Parathyroid adenoma (tissue), 2 donors: ENCODE results near the gene PSAP.

Experiments used
- H2AFZ ChIP-seq: fragments of 300-600 bp; sonication (generic); one replicate; pipeline ENCODE4 v1.7.0; 2017; ENCODE audit warnings: antibody characterized with exemption, mild to moderate bottlenecking
- H3K27ac ChIP-seq: fragments of 300-600 bp; sonication (generic); one replicate; pipeline ENCODE4 v1.7.0; 2017
- H3K27me3 ChIP-seq: fragments of 300-600 bp; sonication (generic); one replicate; pipeline ENCODE4 v1.7.0; 2017; ENCODE audit warnings: low read length; ENCODE audit not compliant: control insufficient read depth, insufficient read depth
- H3K36me3 ChIP-seq: fragments of 300-600 bp; sonication (generic); one replicate; pipeline ENCODE4 v1.7.0; 2017; ENCODE audit warnings: low read length; ENCODE audit not compliant: control insufficient read depth, insufficient read depth
- H3K4me1 ChIP-seq: fragments of 300-600 bp; sonication (generic); one replicate; pipeline ENCODE4 v1.7.0; 2017; ENCODE audit warnings: control low read depth
- H3K4me2 ChIP-seq: fragments of 300-600 bp; sonication (generic); one replicate; pipeline ENCODE4 v1.7.0; 2017; ENCODE audit warnings: low read length
- H3K4me3 ChIP-seq: fragments of 300-600 bp; sonication (generic); one replicate; pipeline ENCODE4 v1.7.0; 2017; ENCODE audit warnings: low read depth, low read length
- H3K79me2 ChIP-seq: fragments of 300-600 bp; sonication (generic); one replicate; pipeline ENCODE4 v1.7.0; 2017; ENCODE audit warnings: control low read depth
- H3K9ac ChIP-seq: fragments of 300-600 bp; sonication (generic); one replicate; pipeline ENCODE4 v1.7.0; 2017; ENCODE audit warnings: mild to moderate bottlenecking
- H3K9me3 ChIP-seq: fragments of 300-600 bp; sonication (generic); one replicate; pipeline ENCODE4 v1.7.0; 2017; ENCODE audit warnings: low read length; ENCODE audit not compliant: control insufficient read depth
- TF ChIP-seq, protein P1 (sequence below): fragments of 300-600 bp; sonication (generic); IDR thresholded peaks from one replicate; pipeline ENCODE4 v1.7.0; 2017; ENCODE audit warnings: antibody characterized with exemption, mild to moderate bottlenecking
- donor health status: primary hyperparathyroidism.

Gene PSAP

DNA sequence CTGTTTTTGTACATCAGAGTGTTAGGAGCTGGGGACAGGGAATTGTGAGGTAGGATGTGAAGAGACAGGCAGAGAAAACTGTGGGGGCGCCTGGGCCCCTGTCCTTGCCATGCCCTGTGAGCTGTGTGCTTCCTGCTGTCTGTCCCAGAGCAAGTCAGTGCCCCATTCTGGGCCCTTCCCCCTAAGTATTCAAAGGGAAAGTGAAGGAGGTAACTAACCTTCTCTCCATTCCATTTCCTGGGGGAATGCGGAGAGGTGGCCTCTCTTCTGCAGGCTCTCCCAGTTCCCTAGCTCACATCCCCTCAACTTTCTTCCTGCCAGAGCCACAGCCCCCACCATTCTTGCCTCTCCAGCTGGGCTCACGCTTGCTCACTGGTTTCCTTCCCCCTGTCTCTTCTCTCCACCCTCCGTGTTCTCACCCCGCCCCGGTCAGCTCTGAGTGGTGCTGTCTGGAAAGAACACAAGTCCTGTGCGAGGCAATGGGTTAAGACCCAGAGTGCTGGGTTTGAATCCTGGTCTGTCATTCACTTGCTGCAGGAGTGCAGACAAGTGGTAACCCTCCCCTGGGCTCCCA lies 68.0 kb downstream of the PSAP start:
- H3K27ac ChIP-seq = no peak overlapping the region

DNA sequence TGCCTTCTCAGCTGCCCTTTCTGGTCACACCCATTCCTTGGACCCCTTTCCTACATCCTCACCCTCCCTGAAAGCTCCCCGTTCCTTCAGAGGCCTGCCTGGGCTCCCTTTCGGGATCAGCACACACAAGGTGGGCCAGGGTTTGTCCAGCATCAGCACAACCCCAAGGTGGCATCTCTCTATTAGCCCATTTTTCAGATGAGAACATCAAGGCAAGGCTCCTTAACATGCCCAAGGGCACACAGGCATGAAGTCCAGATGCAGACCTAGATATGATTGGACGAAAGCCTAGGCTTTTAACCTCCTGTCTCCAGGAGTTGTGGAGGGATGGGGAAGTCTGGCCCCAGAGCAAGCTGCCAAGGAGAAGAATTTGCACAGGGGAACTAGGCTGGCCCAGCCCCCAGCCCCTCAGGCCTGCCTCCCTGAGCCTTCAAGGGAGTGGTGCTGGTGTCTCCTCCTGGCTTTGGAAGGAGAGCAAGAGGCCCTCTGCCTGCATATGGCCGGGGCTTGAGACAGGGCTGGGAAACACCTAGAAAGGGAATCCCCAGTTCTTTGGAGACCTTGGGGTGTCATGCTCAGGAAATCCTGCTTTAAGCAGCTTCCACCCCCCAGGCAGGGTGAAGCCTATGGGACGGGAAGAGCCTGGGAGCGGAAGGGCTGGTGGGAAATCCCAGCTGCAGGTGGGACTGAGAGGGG lies 68.7 kb downstream of the PSAP start:
- Histone ChIP-seq H3K4me3 (no peak overlapping the region), H3K79me2 (peaks cover 2% of the 10 kb centered on the region), H3K4me2 (no peak overlapping the region), H2AFZ (no peak overlapping the region), H3K27me3 (no peaks in the 10 kb centered on the region), H3K4me1 (no peaks in the 10 kb centered on the region), H3K9ac (no peak overlapping the region), H3K9me3 (no peaks in the 10 kb centered on the region), H3K36me3 (no peaks in the 10 kb centered on the region), H3K27ac (no peak overlapping the region)
- TF ChIP-seq, protein P1, sequence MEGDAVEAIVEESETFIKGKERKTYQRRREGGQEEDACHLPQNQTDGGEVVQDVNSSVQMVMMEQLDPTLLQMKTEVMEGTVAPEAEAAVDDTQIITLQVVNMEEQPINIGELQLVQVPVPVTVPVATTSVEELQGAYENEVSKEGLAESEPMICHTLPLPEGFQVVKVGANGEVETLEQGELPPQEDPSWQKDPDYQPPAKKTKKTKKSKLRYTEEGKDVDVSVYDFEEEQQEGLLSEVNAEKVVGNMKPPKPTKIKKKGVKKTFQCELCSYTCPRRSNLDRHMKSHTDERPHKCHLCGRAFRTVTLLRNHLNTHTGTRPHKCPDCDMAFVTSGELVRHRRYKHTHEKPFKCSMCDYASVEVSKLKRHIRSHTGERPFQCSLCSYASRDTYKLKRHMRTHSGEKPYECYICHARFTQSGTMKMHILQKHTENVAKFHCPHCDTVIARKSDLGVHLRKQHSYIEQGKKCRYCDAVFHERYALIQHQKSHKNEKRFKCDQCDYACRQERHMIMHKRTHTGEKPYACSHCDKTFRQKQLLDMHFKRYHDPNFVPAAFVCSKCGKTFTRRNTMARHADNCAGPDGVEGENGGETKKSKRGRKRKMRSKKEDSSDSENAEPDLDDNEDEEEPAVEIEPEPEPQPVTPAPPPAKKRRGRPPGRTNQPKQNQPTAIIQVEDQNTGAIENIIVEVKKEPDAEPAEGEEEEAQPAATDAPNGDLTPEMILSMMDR = no peak

More for the DNA sequence above, 68.0 kb downstream of the PSAP start:
- Histone ChIP-seq H2AFZ (no peak overlapping the region), H3K9ac (no peak overlapping the region), H3K27me3 (no peaks in the 10 kb centered on the region), H3K4me1 (no peaks in the 10 kb centered on the region), H3K4me2 (no peak overlapping the region), H3K4me3 (no peak overlapping the region), H3K36me3 (no peaks in the 10 kb centered on the region), H3K79me2 (peaks cover 2% of the 10 kb centered on the region), H3K9me3 (no peaks in the 10 kb centered on the region)
- TF ChIP-seq, protein P1 = no peak

DNA sequence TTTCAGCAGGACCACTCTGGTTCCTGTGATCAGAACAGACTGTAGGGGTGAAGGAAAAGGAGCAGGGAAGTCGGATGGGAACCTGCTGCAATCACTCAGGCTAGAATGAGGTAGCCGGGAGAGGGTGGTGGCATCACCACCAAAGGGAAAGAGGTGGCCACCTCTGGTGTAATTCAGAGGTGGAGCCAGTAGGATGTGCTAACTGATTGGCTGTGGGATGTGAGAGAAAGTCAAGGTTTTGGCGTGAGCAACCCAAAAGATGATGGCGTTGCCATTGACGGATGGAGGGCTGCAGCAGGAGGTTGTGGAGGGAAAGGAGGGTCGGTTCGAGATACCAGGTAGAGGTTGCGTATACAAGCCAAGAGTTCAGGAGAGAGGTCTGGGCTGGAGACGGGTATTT lies 70.3 kb downstream of the PSAP start:
- no peaks in the 10 kb centered on the region for H3K4me1 ChIP-seq
- H2AFZ ChIP-seq = no peak overlapping the region
- TF ChIP-seq, protein P1 = no peak
- no peaks in the 10 kb centered on the region for H3K9me3 ChIP-seq
- H3K79me2 ChIP-seq = peaks cover 2% of the 10 kb centered on the region
- no peak overlapping the region for H3K9ac ChIP-seq
- no peaks in the 10 kb centered on the region for H3K27me3 ChIP-seq
- H3K36me3 ChIP-seq = no peaks in the 10 kb centered on the region
- H3K4me2 ChIP-seq = no peak overlapping the region
- H3K4me3 ChIP-seq = no peak overlapping the region
- H3K27ac ChIP-seq = no peak overlapping the region

DNA sequence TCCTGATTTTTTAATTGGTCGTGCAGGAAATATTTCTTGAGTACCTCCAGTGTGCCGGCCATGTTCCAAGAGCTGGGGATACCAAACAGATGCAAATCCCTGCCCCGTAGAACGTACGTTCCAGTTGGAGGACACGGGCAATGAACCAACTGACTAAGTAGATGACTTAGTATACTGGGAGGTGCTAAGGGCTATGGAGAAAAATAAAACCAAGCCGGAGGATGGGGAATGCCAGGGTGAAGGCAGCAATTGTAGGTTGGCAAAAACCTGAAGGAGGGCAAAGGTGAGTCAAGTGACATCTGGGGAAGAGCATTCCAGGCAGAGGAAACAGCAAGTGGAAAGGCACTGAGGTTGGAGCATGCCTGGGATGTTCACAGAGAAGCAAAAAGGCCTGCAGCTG lies 70.9 kb downstream of the PSAP start:
- Histone ChIP-seq H3K27ac (no peak overlapping the region), H3K4me1 (no peaks in the 10 kb centered on the region), H3K9ac (no peak overlapping the region), H3K4me3 (no peak overlapping the region), H3K79me2 (peaks cover 2% of the 10 kb centered on the region), H3K36me3 (no peaks in the 10 kb centered on the region), H2AFZ (no peak overlapping the region), H3K9me3 (no peaks in the 10 kb centered on the region), H3K27me3 (no peaks in the 10 kb centered on the region), H3K4me2 (no peak overlapping the region)
- TF ChIP-seq, protein P1 = no peak

DNA sequence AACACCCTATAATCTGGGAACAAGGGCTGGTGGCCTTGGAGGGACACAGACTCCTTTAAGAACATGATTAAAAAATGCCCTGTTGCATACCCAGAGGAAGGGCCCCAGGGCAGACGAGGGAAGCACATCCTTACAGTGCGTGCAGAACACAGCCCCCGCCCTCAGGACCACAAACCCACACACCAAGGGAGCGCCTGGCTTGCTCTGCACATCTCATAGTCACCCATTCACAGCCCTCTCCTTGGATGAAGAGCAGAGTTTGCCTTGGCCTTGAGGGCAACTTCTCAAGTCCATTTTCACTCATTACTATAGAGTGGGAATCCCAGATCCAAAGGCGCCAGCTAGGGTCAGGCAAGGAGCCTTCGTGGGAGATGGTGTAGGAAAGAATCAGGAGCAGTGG lies 71.4 kb downstream of the PSAP start:
- no peak overlapping the region for H3K4me3 ChIP-seq
- no peak overlapping the region for H3K27ac ChIP-seq
- no peaks in the 10 kb centered on the region for H3K36me3 ChIP-seq
- no peaks in the 10 kb centered on the region for H3K4me1 ChIP-seq
- H3K4me2 ChIP-seq = no peak overlapping the region
- no peaks in the 10 kb centered on the region for H3K9me3 ChIP-seq
- no peaks in the 10 kb centered on the region for H3K27me3 ChIP-seq
- no peak overlapping the region for H2AFZ ChIP-seq
- TF ChIP-seq, protein P1 = no peak
- H3K9ac ChIP-seq = no peak overlapping the region
- H3K79me2 ChIP-seq = peaks cover 2% of the 10 kb centered on the region
